MM.1S (cell line): ENCODE results near the gene PRSS38.

Experiments used
- DNase-seq: peaks from one replicate; pipeline ENCODE4 v3.0.0-alpha.2; 2015
- H2AFZ ChIP-seq: fragments of 300-600 bp; sonication (generic); 2 replicates; pipeline ENCODE4 v1.6.0; 2016; ENCODE audit warnings: antibody characterized with exemption, low read length
- H3F3A ChIP-seq: fragments of 300-600 bp; sonication (generic); 2 replicates; pipeline ENCODE4 v1.6.1; 2016; ENCODE audit warnings: mild to moderate bottlenecking, antibody characterized with exemption, low read length, moderate library complexity, mixed read lengths; ENCODE audit not compliant: insufficient read depth
- H3K27ac ChIP-seq: fragments of 300-600 bp; sonication (generic); 2 replicates; pipeline ENCODE4 v1.5.1; 2016; ENCODE audit warnings: mild to moderate bottlenecking, low read length
- H3K27me3 ChIP-seq: fragments of 300-600 bp; sonication (generic); replicated peaks from 2 replicates; pipeline ENCODE4 v1.6.0; 2016; ENCODE audit warnings: low read length; ENCODE audit not compliant: insufficient read depth
- H3K36me3 ChIP-seq: fragments of 300-600 bp; sonication (generic); replicated peaks from 2 replicates; pipeline ENCODE4 v1.6.1; 2016; ENCODE audit warnings: mild to moderate bottlenecking, low read length, mixed read lengths; ENCODE audit not compliant: insufficient read depth
- H3K4me1 ChIP-seq: fragments of 300-600 bp; sonication (generic); 2 replicates; pipeline ENCODE4 v1.6.1; 2016; ENCODE audit warnings: low read length, mixed read lengths
- H3K4me2 ChIP-seq: fragments of 300-600 bp; sonication (generic); 2 replicates; pipeline ENCODE4 v1.6.0; 2016; ENCODE audit warnings: low read depth, low read length
- H3K4me3 ChIP-seq: fragments of 300-600 bp; sonication (generic); 2 replicates; pipeline ENCODE4 v1.5.1; 2016; ENCODE audit warnings: low read length, mixed read lengths
- H3K79me2 ChIP-seq: fragments of 300-600 bp; sonication (generic); 2 replicates; pipeline ENCODE4 v1.6.1; 2016; ENCODE audit warnings: mixed run types, low read length, mixed read lengths
- H3K9ac ChIP-seq: fragments of 300-600 bp; sonication (generic); 2 replicates; pipeline ENCODE4 v1.6.1; 2016; ENCODE audit warnings: low read length, mixed read lengths
- H3K9me2 ChIP-seq: fragments of 300-600 bp; sonication (generic); replicated peaks from 2 replicates; pipeline ENCODE4 v1.6.1; 2016; ENCODE audit warnings: mild to moderate bottlenecking, low read length, mixed read lengths; ENCODE audit not compliant: insufficient read depth
- H3K9me3 ChIP-seq: fragments of 300-600 bp; sonication (generic); replicated peaks from 2 replicates; pipeline ENCODE4 v1.6.1; 2016; ENCODE audit warnings: mild to moderate bottlenecking, low read length, mixed read lengths; ENCODE audit not compliant: insufficient read depth
- H4K20me1 ChIP-seq: fragments of 300-600 bp; sonication (generic); 2 replicates; pipeline ENCODE4 v1.6.1; 2016; ENCODE audit warnings: mild to moderate bottlenecking, low read length, moderate library complexity, mixed read lengths; ENCODE audit not compliant: insufficient read depth
- EZH2 ChIP-seq: fragments of 300-600 bp; sonication (generic); optimal IDR thresholded peaks from 2 replicates; pipeline ENCODE3; 2017; ENCODE audit warnings: low read depth, mild to moderate bottlenecking, antibody characterized with exemption, low read length, mixed read lengths
- EZH2phosphoT487 ChIP-seq: fragments of 300-600 bp; sonication (generic); IDR thresholded peaks from 2 replicates; pipeline ENCODE4 v1.6.1; 2018; ENCODE audit warnings: antibody characterized with exemption, low read length
- TF ChIP-seq, protein P1 (sequence below): fragments of 300-600 bp; sonication (generic); IDR thresholded peaks from 2 replicates; pipeline ENCODE4 v1.5.1; 2016; ENCODE audit warnings: antibody characterized with exemption, low read length, mixed read lengths

The PRSS38 gene

GRCh38 chr1:227864882-227865281, 49.4 kb downstream of the PRSS38 start:
- no peaks in the 10 kb centered on the region for H3K4me1 ChIP-seq
- H2AFZ ChIP-seq = no peak overlapping the region
- H3K4me3 ChIP-seq = no peak overlapping the region
- H3F3A ChIP-seq = no peaks in the 10 kb centered on the region
- H3K27me3 ChIP-seq = no peaks in the 10 kb centered on the region; the same call in 1 of the 2 replicates
- H3K4me2 ChIP-seq = no peak overlapping the region
- no peaks in the 10 kb centered on the region for H3K9me2 ChIP-seq
- no peaks in the 10 kb centered on the region for H4K20me1 ChIP-seq
- H3K27ac ChIP-seq = no peak overlapping the region
- no peak for TF ChIP-seq EZH2phosphoT487
- TF ChIP-seq, protein P1, sequence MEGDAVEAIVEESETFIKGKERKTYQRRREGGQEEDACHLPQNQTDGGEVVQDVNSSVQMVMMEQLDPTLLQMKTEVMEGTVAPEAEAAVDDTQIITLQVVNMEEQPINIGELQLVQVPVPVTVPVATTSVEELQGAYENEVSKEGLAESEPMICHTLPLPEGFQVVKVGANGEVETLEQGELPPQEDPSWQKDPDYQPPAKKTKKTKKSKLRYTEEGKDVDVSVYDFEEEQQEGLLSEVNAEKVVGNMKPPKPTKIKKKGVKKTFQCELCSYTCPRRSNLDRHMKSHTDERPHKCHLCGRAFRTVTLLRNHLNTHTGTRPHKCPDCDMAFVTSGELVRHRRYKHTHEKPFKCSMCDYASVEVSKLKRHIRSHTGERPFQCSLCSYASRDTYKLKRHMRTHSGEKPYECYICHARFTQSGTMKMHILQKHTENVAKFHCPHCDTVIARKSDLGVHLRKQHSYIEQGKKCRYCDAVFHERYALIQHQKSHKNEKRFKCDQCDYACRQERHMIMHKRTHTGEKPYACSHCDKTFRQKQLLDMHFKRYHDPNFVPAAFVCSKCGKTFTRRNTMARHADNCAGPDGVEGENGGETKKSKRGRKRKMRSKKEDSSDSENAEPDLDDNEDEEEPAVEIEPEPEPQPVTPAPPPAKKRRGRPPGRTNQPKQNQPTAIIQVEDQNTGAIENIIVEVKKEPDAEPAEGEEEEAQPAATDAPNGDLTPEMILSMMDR = no peak
- no peak for TF ChIP-seq EZH2
- H3K9me3 ChIP-seq = no peaks in the 10 kb centered on the region
- no peak overlapping the region for H3K9ac ChIP-seq
- H3K79me2 ChIP-seq = no peaks in the 10 kb centered on the region
- H3K36me3 ChIP-seq = no peaks in the 10 kb centered on the region
- no peak for DNase-seq

GRCh38 chr1:227869279-227869842, 53.9 kb downstream of the PRSS38 start:
- H3K4me1 ChIP-seq = no peaks in the 10 kb centered on the region
- TF ChIP-seq EZH2phosphoT487 = no peak
- TF ChIP-seq, protein P1 = no peak
- no peak for TF ChIP-seq EZH2
- no peaks in the 10 kb centered on the region for H3K36me3 ChIP-seq
- no peaks in the 10 kb centered on the region for H3K9me3 ChIP-seq
- no peak overlapping the region for H3K4me3 ChIP-seq
- no peaks in the 10 kb centered on the region for H3K79me2 ChIP-seq
- no peaks in the 10 kb centered on the region for H4K20me1 ChIP-seq
- no peak for DNase-seq
- H2AFZ ChIP-seq = no peak overlapping the region
- no peaks in the 10 kb centered on the region; the same call in 1 of the 2 replicates for H3K27me3 ChIP-seq
- H3K9ac ChIP-seq = no peak overlapping the region
- H3K4me2 ChIP-seq = no peak overlapping the region
- H3K9me2 ChIP-seq = no peaks in the 10 kb centered on the region
- H3K27ac ChIP-seq = no peak overlapping the region
- no peaks in the 10 kb centered on the region for H3F3A ChIP-seq

DNA sequence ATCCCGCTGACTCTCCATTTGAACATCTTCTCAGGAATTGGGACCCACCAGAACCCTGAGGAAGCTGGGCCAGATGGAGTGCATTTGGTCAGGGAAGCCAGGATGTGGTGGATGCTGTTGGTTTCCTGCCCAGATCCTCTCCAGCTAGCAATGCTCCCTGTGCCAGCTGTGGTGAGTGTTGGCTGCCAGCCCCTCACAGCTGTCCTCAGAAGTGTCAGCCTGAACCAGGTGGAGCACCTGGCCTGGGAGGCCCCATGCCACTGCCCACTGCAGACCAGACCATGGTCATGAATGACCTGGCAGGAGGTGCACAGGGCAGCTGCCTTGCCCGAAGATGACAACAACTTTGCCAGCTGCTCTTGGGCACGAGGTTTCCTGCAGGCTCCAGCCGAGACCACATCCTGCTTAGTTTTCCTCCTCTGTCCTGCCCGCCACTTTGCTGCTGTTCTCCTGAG, 54.4 kb downstream of the PRSS38 start:
- H3K4me2 ChIP-seq = no peak overlapping the region
- TF ChIP-seq EZH2phosphoT487 = no peak
- TF ChIP-seq, protein P1 = no peak
- TF ChIP-seq EZH2 = no peak
- no peaks in the 10 kb centered on the region; the same call in 1 of the 2 replicates for H3K27me3 ChIP-seq
- no peaks in the 10 kb centered on the region for H4K20me1 ChIP-seq
- H3F3A ChIP-seq = no peaks in the 10 kb centered on the region
- H3K9ac ChIP-seq = no peak overlapping the region
- H3K79me2 ChIP-seq = no peaks in the 10 kb centered on the region
- no peaks in the 10 kb centered on the region for H3K36me3 ChIP-seq
- no peaks in the 10 kb centered on the region for H3K9me2 ChIP-seq
- no peaks in the 10 kb centered on the region for H3K9me3 ChIP-seq
- H3K4me1 ChIP-seq = no peaks in the 10 kb centered on the region
- H3K4me3 ChIP-seq = no peak overlapping the region
- H3K27ac ChIP-seq = no peak overlapping the region
- no peak overlapping the region for H2AFZ ChIP-seq
- no peak for DNase-seq
